Activated CD4-positive, CD25-positive, alpha-beta regulatory T cell treated with anti-CD3 and anti-CD28 coated beads, Interleukin-2, amount 50 U/mL, for 16 hours (primary cell): ENCODE results near the gene PLSCR1.
A peak's percentile ranks its signal among the peaks of the same experiment; 100 is the strongest.

Experiments used
- DNase-seq: peaks from one replicate; pipeline ENCODE4 v3.0.0-alpha.2; 2020; ENCODE audit warnings: low read depth, low spot score

The PLSCR1 gene

GRCh38 chr3:146473726-146474125, 70.7 kb downstream of the PLSCR1 start:
- DNase-seq, result no peak

- DNase-seq, result no peak
Measured at GRCh38 chr3:146472611-146473010, 71.8 kb downstream of the PLSCR1 start.

GRCh38 chr3:146471012-146471411, 73.4 kb downstream of the PLSCR1 start:
- no peak for DNase-seq

- DNase-seq, result no peak
Measured at GRCh38 chr3:146470425-146470990, 73.9 kb downstream of the PLSCR1 start.

GRCh38 chr3:146469150-146470017, 75.0 kb downstream of the PLSCR1 start, which contains the start of gene PLSCR2:
PLSCR2 (minus strand) TSS chr3:146469561; CDS start chr3:146459904, 9,657 bp downstream.
- peak; percentile 6 for DNase-seq

DNA sequence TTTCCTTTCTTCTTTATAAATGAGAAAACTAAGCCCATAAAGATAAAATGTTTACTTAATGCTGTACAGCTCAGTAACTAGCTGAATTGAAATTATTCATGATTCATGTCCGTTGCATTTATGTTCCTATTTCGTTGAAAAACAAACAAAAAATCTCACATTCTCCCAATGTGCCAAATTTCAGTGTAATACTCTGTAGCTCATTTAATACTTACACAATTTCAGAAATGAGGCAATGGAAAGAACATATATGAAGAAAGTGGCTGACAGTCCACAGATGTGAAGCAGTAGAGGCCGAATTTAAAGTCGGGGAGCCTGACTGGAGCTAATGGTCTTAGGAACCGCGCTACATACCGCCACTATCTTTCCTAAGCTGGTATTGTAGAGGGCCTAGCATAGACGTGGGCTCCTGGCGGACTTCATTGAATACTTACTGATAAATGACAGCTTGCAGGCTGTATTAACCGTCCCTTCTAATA, 75.7 kb downstream of the PLSCR1 start:
- DNase-seq, result no peak

DNA sequence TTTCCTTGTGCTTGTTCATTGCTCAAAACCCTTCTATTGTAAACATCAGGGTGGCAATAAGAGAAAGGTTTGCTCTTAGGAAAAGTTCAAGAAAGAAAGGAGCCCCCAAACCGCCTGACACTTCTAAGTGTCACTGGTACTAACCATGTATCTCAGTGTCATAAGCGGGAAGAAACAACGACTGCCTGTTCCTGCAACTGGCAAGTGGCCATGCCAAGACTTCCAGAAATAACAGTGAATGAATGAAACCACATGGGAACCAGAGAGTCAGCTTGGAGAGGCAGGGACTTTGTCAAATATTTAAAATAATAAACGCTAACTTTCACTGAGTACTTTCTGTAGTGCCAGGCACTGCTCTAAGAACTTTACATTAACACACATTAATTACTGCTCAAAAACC, 76.2 kb downstream of the PLSCR1 start:
- no peak for DNase-seq

DNA sequence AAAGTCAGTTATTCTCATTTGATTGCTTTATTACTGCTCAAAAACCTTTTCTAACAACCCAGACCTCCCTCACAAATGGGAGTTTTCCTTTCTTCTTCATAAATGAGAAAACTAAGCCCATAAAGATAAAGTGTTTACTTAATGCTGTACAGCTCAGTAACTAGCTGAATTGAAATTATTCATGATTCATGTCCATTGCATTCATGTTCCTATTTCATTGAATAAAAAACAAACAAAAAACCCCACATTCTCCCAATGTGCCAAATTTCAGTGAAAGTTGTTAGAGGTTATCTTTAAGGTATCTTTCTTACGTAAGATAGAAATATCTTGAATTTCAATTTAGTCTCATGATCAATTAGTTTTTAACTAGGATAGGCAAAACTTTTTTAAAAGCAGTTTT, 77.8 kb downstream of the PLSCR1 start:
- no peak for DNase-seq

DNA sequence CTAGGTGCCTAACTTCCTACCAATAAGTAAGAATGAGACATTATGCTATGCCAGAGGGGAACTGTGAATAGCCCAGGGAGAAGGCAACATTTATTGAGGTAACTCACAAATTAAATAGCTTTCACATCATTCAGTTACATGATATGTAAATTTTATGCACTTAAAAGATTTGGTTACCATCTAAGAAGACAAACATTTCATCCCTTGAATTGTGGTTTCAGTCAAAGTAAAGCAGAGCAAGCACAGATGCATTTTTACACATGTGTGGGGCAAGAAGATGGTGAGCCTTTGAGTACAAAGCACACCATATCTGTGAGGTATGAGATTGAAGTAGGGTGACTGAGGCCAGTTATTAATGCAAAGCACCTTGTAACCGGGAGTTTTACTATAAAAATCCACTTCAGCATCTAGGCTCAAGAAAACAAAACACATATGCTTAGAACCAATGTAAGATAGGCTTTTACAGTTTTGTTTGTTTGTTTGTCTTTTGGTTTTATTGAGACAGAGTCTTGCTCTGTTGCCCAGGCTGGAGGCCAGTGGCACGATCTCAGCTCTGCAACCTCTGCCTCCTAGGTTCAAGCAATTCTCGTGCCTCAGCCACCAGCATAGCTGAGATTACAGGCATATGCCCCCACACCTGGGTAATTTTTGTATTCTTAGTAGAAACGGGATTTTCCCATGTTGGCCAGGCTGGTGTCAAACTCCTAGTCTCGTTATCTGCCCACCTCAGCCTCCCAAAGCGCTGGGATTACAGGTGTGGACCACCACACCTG, 78.5 kb downstream of the PLSCR1 start:
- no peak for DNase-seq
